GM12892 (cell line): Measurements from ENCODE around the gene MYH10.

Source experiments
- POLR2A ChIP-seq: IDR thresholded peaks from 2 replicates; pipeline ENCODE4 v1.6.1; 2011; ENCODE audit warnings: low read depth, low read length, control low read depth
- POLR2AphosphoS5 ChIP-seq: IDR thresholded peaks from 2 replicates; pipeline ENCODE4 v1.6.1; 2011; ENCODE audit warnings: low read depth, low read length, control low read depth

GRCh38 chr17:8621585-8621984 is 8.9 kb downstream of the MYH10 start:
- TF ChIP-seq POLR2A (no peak), POLR2AphosphoS5 (no peak)
